Right lobe of liver (tissue), 6 donors: ENCODE results near the gene BMP2K. TPM values are rescaled to one million over a fixed set of nuclear protein-coding genes. Genes with fewer than 3 reads are reported as not detected.

Experiments used
- ATAC-seq, 4 donors: fragments of 200-7000 bp; cut with Tn5 transposase; one replicate each; pipeline ENCODE4 v1.9.1; 2020; ENCODE audit warnings: mild to moderate bottlenecking in 4 of 4, moderate library complexity in 4 of 4
- DNase-seq, 3 donors: peaks; one replicate each; pipeline ENCODE4 v3.0.0-alpha.2; 2020
- H3K27ac ChIP-seq, 3 donors: fragments of 200-600 bp; one replicate each; pipeline ENCODE4 v1.8.0; 2022
- H3K27me3 ChIP-seq, 2 donors: fragments of 200-600 bp; one replicate each; pipeline ENCODE4 v1.8.0; 2022
- H3K36me3 ChIP-seq, 4 donors: fragments of 200-600 bp; sonication (generic) in 1 of 4; one replicate each; pipeline versions ENCODE4 v1.5.1 to v1.8.0; 2017 to 2022; ENCODE audit warnings: control low read depth in 1 of 4
- H3K4me1 ChIP-seq, 4 donors: fragments of 200-600 bp; sonication (generic) in 1 of 4; one replicate each; pipeline versions ENCODE4 v1.5.1 to v1.8.0; 2017 to 2022; ENCODE audit warnings: control low read depth in 1 of 4
- H3K4me3 ChIP-seq, 3 donors: fragments of 200-600 bp; one replicate each; pipeline ENCODE4 v1.8.0; 2022
- H3K9me3 ChIP-seq, 4 donors: fragments of 200-600 bp; sonication (generic) in 1 of 4; one replicate each; pipeline versions ENCODE4 v1.5.1 to v1.8.0; 2017 to 2022; ENCODE audit warnings: control low read depth in 1 of 4
- POLR2A ChIP-seq: fragments of 450-650 bp; IDR thresholded peaks from one replicate; pipeline ENCODE4 v1.6.1; 2017; ENCODE audit warnings: antibody characterized with exemption, mild to moderate bottlenecking
- WGBS: methylation state at CpG from one replicate; pipeline ENCODE4 v1.1.6; 2018; ENCODE audit warnings: low coverage, low lambda C conversion rate; ENCODE audit not compliant: insufficient coverage; ENCODE audit errors: missing lambda C conversion rate; 5-methylcytosine and 5-hydroxymethylcytosine counted together
- intact Hi-C, 2 donors: fragments of 100-400 bp; cut with DNase I; formaldehyde crosslinking; loops; one replicate each; pipeline versions ENCODE4 v1.11.2 to v1.14.1; 2022
- total RNA-seq, 6 experiments: library from RNA; depleted of rRNA in 2 of 6; stranded (reverse); fragments of >200 nt in 2 of 6; fragmentation: NEBNext Ultra II Directional in 3 of 6; extraction: Animal tissue kit (Norgen Biotek cat#: 25700) in 3 of 6; gene quantifications; one replicate each; pipeline versions ENCODE4 v1.1.0 to v1.2.4, GENCODE V29; 2016 to 2023
- TF ChIP-seq, protein P1 (sequence below), 4 donors: fragments of 200-600 bp in 3 of 4; fragments of 450-650 bp in 1 of 4; IDR thresholded peaks; one replicate each; pipeline versions ENCODE4 v1.5.1 to v1.8.0; 2016 to 2022; ENCODE audit warnings: antibody characterized with exemption in 4 of 4, mild to moderate bottlenecking in 2 of 4
- donor health status: DM: no; HTN: yes; CAD: no.
- donor health status: DM: no; HTN: no; CAD: no.
- donor health status: DM: no; HTN: no; CAD: no.
- donor health status: DM: no; HTN: yes; CAD: no.
- donor health status: DM: no; HTN: yes; CAD: no.

BMP2K gene
- total RNA-seq, 6 experiments from 2014 or later = 13.1 to 23.3 (median 18.2) TPM

DNA sequence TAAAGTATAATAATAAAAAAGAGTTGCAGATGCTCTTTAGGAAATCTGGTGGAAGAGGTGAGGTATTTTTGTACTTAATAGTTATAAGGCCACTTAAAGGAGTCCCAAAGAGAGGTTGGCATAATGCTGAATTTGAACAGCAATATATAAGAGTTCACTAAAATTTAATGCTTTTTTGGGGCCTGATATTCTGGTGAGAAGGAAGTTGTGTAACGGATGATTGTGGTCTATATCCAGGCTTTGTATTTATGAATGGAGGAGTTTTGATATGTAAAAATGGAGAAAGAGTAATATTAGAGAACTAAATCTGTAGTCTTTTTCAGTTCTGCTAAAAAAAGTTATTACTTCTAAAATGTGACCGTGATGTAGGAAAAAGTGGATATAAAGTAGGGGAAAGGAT, 20.4 kb downstream of the BMP2K start:
- TF ChIP-seq, protein P1, sequence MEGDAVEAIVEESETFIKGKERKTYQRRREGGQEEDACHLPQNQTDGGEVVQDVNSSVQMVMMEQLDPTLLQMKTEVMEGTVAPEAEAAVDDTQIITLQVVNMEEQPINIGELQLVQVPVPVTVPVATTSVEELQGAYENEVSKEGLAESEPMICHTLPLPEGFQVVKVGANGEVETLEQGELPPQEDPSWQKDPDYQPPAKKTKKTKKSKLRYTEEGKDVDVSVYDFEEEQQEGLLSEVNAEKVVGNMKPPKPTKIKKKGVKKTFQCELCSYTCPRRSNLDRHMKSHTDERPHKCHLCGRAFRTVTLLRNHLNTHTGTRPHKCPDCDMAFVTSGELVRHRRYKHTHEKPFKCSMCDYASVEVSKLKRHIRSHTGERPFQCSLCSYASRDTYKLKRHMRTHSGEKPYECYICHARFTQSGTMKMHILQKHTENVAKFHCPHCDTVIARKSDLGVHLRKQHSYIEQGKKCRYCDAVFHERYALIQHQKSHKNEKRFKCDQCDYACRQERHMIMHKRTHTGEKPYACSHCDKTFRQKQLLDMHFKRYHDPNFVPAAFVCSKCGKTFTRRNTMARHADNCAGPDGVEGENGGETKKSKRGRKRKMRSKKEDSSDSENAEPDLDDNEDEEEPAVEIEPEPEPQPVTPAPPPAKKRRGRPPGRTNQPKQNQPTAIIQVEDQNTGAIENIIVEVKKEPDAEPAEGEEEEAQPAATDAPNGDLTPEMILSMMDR (IDR thresholded peaks at IDR 0.05) = no peak
- no peak for TF ChIP-seq POLR2A
- H3K27me3 ChIP-seq = no peaks in the 10 kb centered on the region
- no peak overlapping the region for H3K4me3 ChIP-seq
- WGBS = 62% methylated on average over 2 of the region's 2 CpGs
- H3K36me3 ChIP-seq = no peaks in the 10 kb centered on the region
- peaks cover 0 to 4% (median 0%) of the 10 kb centered on the region in 4 donors for H3K4me1 ChIP-seq
- DNase-seq = no peak
- no peak for ATAC-seq
- H3K27ac ChIP-seq = no peak overlapping the region
- H3K9me3 ChIP-seq = no peaks in the 10 kb centered on the region
- intact Hi-C loops = no loop called here

DNA sequence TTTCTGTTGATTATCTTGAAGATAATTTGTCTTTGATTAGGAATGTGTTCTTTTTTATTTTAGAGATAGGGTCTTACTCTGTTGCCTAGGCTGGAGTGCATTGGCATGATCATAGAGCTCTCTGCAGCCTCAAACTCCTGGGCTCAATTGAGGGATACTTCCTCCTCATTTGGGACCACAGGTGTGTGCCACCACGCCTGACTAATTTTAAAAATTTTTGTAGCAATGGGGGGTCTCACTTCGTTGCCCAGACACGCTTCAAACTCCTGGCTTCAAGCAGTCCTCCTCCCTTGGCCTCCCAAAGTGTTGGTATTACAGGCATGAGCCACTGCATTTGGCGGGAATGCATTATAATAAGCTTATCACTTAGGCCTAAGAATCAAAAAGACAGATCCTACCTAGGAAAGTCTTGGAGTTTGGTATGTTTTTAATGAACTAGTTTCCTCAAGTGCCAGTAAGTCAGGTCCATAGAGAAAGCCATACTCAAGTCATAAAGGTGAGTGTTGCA, 21.7 kb downstream of the BMP2K start:
- Histone ChIP-seq H3K27ac (no peak overlapping the region), H3K9me3 (no peaks in the 10 kb centered on the region), H3K27me3 (no peaks in the 10 kb centered on the region), H3K4me3 (no peak overlapping the region), H3K4me1 (peaks cover 0 to 4% (median 0%) of the 10 kb centered on the region in 4 donors), H3K36me3 (no peaks in the 10 kb centered on the region)
- no peak for ATAC-seq
- no peak for DNase-seq
- WGBS = 97% methylated on average over 3 of the region's 4 CpGs
- TF ChIP-seq POLR2A = no peak
- TF ChIP-seq, protein P1 (IDR thresholded peaks at IDR 0.05) = no peak
- intact Hi-C loops = no loop called here

DNA sequence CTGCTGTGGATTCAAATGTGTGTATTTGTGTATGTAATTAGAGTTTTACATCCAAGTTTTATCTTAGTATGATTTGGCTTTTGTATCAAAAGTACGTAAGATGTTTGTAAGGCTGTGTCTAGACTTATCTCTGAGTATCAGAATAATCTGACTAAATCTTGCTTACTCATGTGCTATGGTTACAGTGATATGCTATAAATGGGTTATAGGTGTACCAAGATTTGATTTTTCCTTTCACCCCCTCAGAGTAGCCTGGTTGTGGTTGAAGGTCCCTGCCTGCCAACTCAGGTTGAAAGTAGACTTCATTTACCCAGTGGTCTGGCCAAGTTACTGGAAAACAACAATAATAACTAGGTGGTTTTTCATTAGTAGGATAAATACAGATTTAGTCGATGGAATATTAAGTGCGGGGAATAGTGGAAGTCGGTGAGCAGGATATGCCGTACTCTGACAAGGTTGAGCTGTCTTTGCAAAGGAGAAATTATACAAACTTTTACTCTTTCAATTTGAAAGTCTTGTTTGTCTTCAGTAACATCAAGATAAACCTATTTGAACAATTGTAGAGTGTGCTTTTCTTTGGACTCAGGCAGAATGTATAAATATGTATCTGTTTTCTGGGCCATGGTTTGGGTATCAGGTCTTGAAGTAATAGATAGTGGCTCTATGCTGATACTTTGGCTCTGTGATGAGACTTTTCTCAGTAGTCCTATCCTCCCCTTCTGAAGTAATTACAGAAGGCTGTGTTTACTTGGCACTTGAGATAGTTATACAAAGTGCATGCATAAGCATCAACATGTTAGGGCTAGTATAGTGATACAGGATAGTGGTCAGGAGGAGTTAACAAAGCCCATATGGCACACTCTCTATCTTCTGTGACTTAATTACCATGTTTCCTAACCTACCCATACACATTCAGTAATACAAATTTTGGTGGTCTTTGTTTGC, 23.7 kb downstream of the BMP2K start:
- intact Hi-C loops = no loop called here
- no peaks in the 10 kb centered on the region for H3K27me3 ChIP-seq

DNA sequence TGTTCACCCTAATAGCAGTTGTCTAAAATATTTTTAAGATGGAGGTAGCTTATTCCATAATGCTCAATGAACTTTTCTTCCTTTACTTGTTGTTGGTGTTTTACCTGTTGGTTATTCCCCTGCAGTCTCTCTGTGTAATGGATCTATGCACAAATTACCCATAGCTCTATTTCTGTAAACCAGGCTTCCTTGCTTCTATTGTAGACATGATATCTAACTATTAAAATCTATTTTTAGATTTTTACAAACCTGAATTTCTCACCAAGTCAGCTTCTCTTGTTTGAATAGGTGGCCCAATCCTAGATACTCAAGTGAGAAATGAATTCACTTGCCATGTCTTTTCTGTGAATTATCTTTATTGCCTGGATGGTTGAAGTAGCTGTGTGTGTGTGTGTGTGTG, 24.8 kb downstream of the BMP2K start:
- Histone ChIP-seq H3K9me3 (no peaks in the 10 kb centered on the region), H3K4me1 (peaks cover 0 to 4% (median 0%) of the 10 kb centered on the region in 4 donors), H3K27ac (no peak overlapping the region), H3K27me3 (no peaks in the 10 kb centered on the region), H3K4me3 (no peak overlapping the region), H3K36me3 (no peaks in the 10 kb centered on the region)
- TF ChIP-seq POLR2A = no peak
- TF ChIP-seq, protein P1 (IDR thresholded peaks at IDR 0.05) = no peak
- intact Hi-C loops = no loop called here
- no peak for DNase-seq
- ATAC-seq = no peak

More for the DNA sequence above, 23.7 kb downstream of the BMP2K start:
- H3K4me1 ChIP-seq = peaks cover 0 to 4% (median 0%) of the 10 kb centered on the region in 4 donors
- no peak overlapping the region for H3K27ac ChIP-seq
- 94% methylated on average over 5 of the region's 5 CpGs for WGBS
- no peak overlapping the region for H3K4me3 ChIP-seq
- DNase-seq (no peak), ATAC-seq (no peak)
- TF ChIP-seq, protein P1 (IDR thresholded peaks at IDR 0.05) = no peak
- TF ChIP-seq POLR2A = no peak
- no peaks in the 10 kb centered on the region for H3K9me3 ChIP-seq
- no peaks in the 10 kb centered on the region for H3K36me3 ChIP-seq
